GM08714 (cell line): ENCODE measurements around the gene CALCOCO1.

Experiments
- H3K4me3 ChIP-seq: fragments of 200-500 bp; sonication (Bioruptor generic); 2 replicates; pipeline ENCODE4 v1.5.1; 2014; ENCODE audit warnings: mild to moderate bottlenecking, low read length, inconsistent platforms
- ZNF274 ChIP-seq: IDR thresholded peaks from 2 replicates; pipeline ENCODE4 v1.6.1; 2012; ENCODE audit warnings: mild to moderate bottlenecking, low read depth, low read length

Gene CALCOCO1

DNA sequence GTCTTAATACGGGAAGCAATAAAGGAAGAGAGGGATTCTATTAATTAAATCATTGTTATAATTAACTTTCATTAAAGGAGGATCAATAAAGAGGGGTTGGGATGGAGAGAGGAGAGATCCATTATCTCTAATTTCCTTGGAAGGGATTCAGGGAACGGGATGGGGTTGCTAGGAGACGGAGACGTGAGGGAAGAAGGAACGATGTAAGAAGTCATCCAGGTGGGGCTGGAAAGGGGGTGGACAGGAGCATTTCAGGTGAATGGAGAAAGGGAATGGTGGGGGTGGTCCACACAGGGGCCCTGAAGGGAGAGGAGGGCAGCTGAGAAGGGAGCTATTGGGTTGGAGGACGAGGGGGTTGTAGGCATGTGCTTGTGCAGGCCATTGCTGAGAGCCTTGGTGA is 17.2 kb downstream of the CALCOCO1 start:
- H3K4me3 ChIP-seq: no peak overlapping the region
- TF ChIP-seq ZNF274: no peak

DNA sequence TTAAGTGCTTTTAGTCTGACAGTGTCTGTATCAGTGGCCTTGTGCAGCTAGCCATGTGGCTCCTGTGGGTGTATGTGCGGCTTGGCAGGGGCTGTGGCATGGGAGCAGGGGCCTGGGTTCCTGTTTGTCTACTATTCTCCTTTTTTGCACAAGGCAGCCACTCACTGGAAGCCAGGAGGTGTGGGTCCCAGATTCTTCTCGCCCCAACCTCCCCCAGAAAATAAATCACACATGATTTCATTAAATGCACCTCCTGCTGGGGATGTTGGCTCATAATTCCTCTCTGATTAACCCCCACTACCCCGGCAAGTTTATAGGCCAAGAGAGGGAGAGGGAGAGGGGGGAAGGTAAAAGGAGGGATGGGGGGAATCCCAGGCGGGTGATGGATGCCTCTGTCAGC is 17.6 kb downstream of the CALCOCO1 start:
- no peak for TF ChIP-seq ZNF274
- no peak overlapping the region for H3K4me3 ChIP-seq

DNA sequence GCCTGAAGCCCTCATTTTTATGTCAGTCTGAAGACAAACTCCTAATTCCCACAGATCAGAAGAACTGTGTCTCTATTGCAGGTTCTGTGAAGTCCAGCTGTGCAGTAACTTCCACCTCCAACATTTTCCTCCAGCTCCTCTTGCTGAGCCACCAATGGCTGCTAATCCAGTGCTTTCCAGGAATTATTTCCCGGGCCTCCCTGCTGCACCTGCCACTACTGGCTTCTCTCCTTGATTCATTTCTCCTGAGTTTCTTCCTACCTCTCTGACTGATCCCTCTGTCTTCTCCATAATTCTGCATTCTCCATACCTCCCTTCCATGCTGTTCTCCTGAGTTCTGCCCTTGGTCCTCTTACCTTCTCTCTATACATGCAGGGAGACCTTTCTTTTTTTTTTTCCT is 21.2 kb downstream of the CALCOCO1 start:
- no peak overlapping the region for H3K4me3 ChIP-seq
- TF ChIP-seq ZNF274: no peak

DNA sequence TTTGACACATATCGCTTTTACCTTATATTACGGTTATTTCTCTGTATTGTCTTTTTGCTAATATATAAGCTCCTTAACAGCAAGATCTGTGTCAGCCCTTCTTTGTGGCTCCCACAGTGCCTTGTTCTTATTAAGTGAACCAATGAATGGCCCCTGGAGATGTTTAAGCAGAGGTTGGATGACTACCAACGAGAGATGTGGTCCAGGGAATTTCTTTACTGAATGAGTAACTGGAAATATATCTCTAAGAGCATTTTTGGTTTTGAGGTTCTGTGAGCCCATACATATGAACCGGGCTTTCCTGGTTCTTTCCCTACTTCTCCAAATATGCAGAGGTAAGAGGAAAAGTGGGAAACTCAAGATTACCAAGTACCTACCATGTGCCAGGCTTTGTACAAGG is 23.5 kb downstream of the CALCOCO1 start:
- no peak for TF ChIP-seq ZNF274
- H3K4me3 ChIP-seq: no peak overlapping the region

DNA sequence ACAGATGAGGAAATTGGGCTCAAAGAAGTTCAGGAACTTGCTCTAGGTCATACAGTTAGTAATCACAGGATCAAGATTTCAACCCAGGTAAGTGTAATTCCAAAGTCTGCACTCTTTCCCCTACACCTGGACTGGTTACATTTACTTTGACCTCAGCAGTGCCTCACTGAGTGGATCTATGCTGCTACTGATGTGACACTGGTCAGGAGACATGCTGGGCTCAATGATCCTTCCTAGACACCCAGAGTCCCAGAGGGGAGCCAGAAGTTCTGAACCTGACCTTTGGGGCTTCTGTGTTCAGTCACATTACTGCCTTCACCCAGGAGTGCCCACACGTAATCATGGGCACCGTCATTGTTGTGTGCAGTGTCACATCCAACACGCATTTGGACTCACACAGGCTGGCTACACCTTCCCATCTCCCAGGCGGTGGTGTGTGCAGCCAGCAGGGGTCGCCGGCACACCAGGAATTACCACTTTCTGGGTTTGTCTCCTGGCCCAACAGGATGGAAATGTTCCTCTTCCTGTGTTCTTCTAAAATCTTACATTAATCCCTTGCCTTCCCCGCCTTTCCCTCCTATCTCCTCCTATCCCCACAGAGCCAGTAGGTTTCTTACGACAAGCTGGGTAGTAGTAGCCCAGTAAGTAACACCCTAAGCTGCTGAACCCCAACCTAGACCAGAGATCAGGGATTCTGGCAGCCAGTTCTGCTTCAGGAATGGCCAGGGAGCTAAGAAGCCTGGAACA is 25.6 kb downstream of the CALCOCO1 start:
- no peak overlapping the region for H3K4me3 ChIP-seq
- no peak for TF ChIP-seq ZNF274

DNA sequence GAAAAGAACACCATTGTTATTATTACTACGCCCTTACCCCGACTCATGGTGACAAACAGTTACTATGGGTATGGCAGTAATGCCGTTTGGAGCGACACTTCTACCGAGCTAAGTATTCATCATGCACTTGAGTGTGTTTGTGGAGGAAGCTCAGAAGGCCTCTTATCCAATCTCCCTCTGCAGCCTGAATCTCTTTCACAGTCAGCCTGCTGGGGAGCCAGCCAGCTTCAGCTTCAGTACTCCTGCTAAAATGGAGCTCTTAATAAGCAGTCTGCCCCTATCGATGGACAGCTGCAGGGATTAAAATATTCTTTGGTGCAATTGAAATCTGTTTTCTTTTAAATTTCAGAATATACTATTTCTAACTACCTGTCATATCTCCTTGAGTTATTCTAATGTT is 26.7 kb downstream of the CALCOCO1 start:
- no peak overlapping the region for H3K4me3 ChIP-seq
- no peak for TF ChIP-seq ZNF274

DNA sequence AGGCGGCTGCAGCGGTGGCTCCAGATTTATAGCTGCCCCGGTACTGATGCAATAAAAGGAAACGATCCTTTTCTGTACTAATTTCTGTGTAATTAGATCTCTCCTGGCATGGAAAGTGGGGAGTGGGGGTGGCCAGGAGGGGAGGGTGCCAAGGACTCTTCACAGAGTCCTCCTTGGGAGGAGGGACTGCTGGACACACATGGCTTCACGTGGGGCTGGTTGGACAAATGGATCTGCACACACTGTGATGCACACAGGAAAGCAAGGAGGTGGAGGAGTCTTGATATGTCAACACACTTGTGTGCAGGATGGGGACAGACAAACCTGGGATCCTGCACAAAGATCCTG is 27.6 kb downstream of the CALCOCO1 start:
- H3K4me3 ChIP-seq: no peak overlapping the region
- TF ChIP-seq ZNF274: no peak

DNA sequence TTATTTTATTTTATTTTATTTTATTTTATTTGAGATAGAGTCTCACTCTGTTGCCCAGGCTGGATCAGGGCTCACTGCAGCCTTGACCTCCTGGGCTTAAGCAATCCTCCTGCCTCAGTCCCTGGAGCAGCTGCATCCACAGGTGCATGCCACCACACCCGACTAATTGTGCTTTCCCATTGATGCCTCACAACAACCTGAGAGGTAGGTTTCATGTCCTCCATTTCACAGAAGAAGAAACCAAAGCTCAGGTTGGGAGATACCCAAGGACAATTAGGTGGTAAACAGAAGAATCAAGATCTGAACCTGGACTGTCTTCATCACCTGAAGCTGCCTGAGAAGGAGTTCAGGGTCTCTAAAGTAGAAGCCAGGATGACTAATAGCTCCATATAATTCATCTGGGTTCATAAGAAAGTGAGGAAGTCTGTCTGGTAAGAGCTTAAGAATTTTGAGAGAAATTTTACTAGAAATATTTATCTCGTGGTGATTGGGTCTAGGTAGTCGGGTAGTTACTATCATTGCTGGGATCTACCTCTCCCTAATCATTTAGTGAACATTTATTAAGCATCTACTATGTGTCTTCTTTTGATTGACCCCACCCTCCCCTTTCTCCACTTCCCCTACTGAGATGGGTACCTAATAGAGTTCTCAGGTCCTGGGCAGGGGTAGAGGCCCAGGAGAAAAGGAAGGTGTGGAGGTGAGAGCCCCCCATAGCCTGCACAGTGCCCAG is 28.1 kb downstream of the CALCOCO1 start:
- no peak for TF ChIP-seq ZNF274
- H3K4me3 ChIP-seq: no peak overlapping the region

DNA sequence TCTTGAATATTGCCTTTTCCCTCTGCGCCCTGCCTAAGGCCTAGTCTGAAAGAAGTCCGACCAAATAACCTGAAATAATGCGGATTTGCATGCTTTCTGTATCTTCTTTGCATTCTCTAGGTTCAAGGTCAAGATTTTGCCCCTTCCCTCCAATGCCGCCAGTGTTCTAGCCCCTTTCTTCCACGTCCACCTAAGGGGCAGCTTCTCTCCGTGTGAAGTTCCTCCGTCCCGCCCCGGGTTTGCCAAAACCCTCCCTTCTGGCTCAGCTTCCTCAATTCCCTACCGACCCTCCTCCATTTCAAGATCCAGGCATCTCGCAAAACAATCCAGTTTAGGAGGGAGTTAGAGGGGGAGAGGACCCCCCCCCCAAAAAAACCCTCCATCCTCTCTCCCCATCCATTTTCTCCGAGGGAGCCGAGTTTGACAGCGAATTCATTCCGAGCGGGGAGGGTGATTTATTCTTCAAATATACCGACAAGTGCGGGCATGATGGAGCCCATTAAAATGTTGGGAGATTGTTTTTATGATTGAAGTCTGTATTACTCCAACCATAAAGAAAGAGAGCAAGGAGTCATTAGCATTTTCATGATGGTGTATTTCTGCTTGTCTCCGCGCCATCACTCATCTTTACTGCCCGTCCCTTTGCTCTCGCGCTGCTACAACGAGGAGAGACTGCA is 30.5 kb downstream of the CALCOCO1 start:
- no peak for TF ChIP-seq ZNF274
- H3K4me3 ChIP-seq: no peak overlapping the region

DNA sequence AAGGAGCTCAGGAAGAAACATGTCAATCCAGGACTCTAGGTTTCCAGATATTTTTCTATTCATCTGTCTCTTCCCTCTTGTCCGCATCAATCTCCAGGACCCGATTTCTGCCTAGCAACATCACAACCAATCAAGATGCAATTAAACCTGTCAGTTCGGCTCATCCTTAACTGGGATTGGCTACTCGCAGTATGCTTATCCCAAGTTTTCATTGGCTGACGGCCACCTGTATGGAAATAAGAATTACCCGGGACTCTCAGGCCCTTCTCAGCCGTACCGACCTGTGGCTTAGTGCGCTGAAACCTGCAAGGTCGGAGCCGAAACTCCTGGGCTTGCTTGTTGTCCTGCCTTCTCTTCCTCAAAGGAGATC is 31.0 kb downstream of the CALCOCO1 start:
- H3K4me3 ChIP-seq: no peak overlapping the region
- TF ChIP-seq ZNF274: no peak

DNA sequence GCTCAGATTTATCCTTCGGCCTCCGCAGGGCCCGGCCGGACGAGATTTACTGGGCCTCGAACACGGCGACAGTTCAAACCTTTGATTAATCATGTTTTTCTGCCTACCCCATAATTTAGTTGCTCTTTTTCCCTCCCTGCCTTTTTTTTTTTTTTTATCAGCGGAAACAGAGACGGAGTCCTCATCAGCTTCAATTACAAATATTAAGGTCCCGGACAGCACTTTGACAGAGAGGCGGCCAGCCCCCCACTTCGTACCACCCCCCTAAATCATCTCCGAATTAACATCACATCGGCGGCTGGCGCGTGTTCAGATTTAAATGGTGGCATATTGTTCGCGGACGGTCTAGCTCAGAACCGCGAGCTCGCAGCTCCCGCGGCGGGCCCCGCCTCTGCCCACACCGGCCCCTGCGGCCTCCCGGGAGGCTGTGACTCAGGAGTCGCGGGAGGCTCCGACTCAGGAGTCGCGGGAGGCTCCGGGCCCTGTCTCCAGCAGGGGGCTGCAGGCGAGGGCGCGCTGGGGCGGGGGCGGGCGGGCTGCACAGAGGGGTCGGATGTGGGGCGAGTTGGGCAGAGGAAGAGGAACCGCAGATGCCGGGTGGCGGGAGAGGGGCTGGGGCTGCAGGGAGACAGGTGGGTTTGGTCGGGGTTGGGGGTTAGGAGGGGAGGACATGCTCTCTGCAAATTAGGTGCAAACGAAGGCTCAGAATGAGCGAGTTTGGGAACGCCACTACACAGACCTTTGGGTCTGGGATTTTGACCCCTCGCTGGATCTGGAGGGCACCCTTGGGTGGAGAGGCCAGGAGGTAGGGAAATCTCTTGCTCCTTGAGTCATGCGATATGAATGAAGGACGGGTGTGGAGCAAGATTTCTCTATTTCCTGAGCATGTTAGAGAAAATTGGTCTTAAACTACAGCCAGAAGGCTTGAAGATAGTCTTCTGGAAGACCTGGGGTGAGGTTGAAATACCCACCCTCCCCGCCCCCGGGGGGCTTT is 31.8 kb downstream of the CALCOCO1 start:
- H3K4me3 ChIP-seq: no peak overlapping the region
- TF ChIP-seq ZNF274: no peak

DNA sequence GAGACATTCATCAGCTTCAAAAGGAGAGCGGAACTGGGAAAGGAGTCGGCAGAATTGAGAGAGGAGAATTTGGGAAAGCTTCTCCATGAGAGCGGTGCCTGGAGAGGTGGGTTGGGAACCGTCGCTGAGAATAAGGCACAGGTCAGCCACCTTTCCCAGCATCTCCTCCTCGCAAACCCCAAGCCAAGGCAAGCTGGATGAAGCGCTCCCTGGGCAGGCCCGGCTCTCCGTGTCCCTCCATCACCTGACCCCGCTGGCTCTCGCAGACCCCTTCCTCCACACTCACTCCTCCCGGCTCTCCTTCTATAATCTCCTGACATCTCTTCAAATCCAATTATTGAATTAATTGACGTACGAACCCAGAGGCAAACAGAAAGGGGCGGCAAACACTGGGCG is 32.5 kb downstream of the CALCOCO1 start:
- no peak for TF ChIP-seq ZNF274
- no peak overlapping the region for H3K4me3 ChIP-seq

DNA sequence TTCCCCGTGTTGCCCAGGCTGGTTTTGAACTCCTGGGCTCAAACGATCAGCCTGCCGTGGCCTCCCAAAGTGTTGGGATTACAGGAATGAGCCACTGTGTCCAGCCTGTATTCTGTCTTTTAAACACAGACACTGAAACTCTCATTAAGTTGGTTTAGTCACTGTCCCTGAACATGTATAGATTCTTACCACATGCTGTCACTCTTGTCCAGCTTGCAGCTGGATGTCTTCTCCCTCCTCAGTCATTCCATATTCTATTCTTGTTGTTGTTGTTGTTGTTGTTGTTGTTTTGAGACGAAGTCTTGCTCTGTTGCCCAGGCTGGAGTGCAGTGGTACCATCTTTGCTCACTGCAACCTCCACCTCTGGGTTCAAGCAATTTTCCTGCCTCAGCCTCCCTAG is 39.1 kb downstream of the CALCOCO1 start:
- TF ChIP-seq ZNF274: no peak
- H3K4me3 ChIP-seq: no peak overlapping the region

DNA sequence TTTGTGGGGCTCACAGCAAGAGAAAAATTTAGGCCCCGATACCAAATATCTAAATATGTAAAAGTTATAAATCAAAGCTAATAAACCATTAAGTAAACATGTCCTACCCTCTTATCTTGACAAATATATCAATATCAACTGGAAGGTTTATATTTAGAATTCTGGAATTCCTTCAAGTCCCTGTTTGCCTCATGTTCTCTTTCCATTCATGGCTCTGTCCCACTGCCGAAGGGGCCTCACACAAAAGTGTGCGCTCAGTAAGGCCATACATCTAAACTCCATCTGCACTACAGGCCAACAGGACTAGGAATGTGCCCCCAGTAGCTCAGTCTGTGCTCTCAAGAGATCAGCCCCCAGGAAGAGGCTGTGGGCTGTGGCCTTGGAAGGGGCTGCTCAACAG is 40.8 kb downstream of the CALCOCO1 start:
- no peak for TF ChIP-seq ZNF274
- no peak overlapping the region for H3K4me3 ChIP-seq
